Endodermal cell (in vitro differentiated cells): Measurements from ENCODE around the gene DNAH5. TPM values are rescaled to one million over a fixed set of nuclear protein-coding genes. Genes with fewer than 3 reads are reported as not detected.

Experiments
- DNase-seq: peaks from one replicate; pipeline ENCODE4 v3.0.0-alpha.2; 2017
- H3K27ac ChIP-seq: 2 replicates; pipeline ENCODE4 v1.5.1; 2013; ENCODE audit warnings: mild to moderate bottlenecking, low read depth, low read length, moderate library complexity
- H3K27me3 ChIP-seq: 2 replicates; pipeline ENCODE4 v1.6.1; 2013; ENCODE audit warnings: mild to moderate bottlenecking, low read length, moderate library complexity; ENCODE audit not compliant: insufficient read depth, control insufficient read depth, poor library complexity, severe bottlenecking
- H3K36me3 ChIP-seq: 2 replicates; pipeline ENCODE4 v1.7.0; 2013; ENCODE audit warnings: mild to moderate bottlenecking, low read length, moderate library complexity; ENCODE audit not compliant: control insufficient read depth, insufficient read depth
- H3K4me1 ChIP-seq: one replicate; pipeline ENCODE4 v1.7.0; 2013; ENCODE audit warnings: low read length; ENCODE audit not compliant: control insufficient read depth, insufficient read depth
- H3K4me3 ChIP-seq: 2 replicates; pipeline ENCODE4 v1.5.1; 2013; ENCODE audit warnings: mild to moderate bottlenecking, low read length, moderate library complexity
- H3K9ac ChIP-seq: 2 replicates; pipeline ENCODE4 v1.6.1; 2013; ENCODE audit warnings: mild to moderate bottlenecking, low read length, moderate library complexity; ENCODE audit not compliant: poor library complexity, severe bottlenecking; ENCODE audit errors: extremely low read depth
- H3K9me3 ChIP-seq: 2 replicates; pipeline ENCODE4 v1.6.1; 2013; ENCODE audit warnings: mild to moderate bottlenecking, low read length, moderate library complexity; ENCODE audit not compliant: control insufficient read depth
- H3K27ac Mint-ChIP-seq: 2 replicates; pipeline ENCODE4 v1.8.0; 2020; ENCODE audit warnings: mixed read lengths
- H3K27me3 Mint-ChIP-seq: 2 replicates; pipeline ENCODE4 v1.8.0; 2021; ENCODE audit warnings: mild to moderate bottlenecking, mixed read lengths; ENCODE audit not compliant: insufficient read depth
- H3K36me3 Mint-ChIP-seq: 2 replicates; pipeline ENCODE4 v1.8.0; 2020; ENCODE audit warnings: low read depth, mixed read lengths
- H3K4me1 Mint-ChIP-seq: 2 replicates; pipeline ENCODE4 v1.8.0; 2020; ENCODE audit warnings: mixed read lengths
- H3K4me3 Mint-ChIP-seq: 2 replicates; pipeline ENCODE4 v1.8.0; 2020; ENCODE audit warnings: mild to moderate bottlenecking, moderate library complexity, mixed read lengths
- H3K9me3 Mint-ChIP-seq: 2 replicates; pipeline ENCODE4 v1.8.0; 2020; ENCODE audit warnings: mild to moderate bottlenecking, mixed read lengths
- CTCF ChIP-seq: fragments of 200-600 bp; sonication (generic); conservative IDR thresholded peaks from 2 replicates; pipeline ENCODE4 v1.5.0; 2021; ENCODE audit warnings: antibody characterized with exemption, mild to moderate bottlenecking
- WGBS, 2 experiments: methylation state at CpG; one replicate each; pipeline versions ENCODE4 v1.1.5 to v1.1.7; 2013; ENCODE audit warnings: missing lambda C conversion rate in 2 of 2, mixed read lengths in 1 of 2; ENCODE audit not compliant: insufficient coverage in 1 of 2, insufficient read length in 1 of 2; 5-methylcytosine and 5-hydroxymethylcytosine counted together
- total RNA-seq, 2 donors: library from RNA; stranded (reverse); fragmentation: NEBNext Ultra II Directional in 1 of 2; extraction: Animal tissue kit (Norgen Biotek cat#: 25700) in 1 of 2; gene quantifications; 2 replicates in 1 of 2; 3 replicates in 1 of 2; pipeline ENCODE4 v1.2.1, GENCODE V29; 2021

Gene DNAH5
- total RNA-seq, 2 donors from 2014 or later: 0.84 to 1.8 TPM

DNA sequence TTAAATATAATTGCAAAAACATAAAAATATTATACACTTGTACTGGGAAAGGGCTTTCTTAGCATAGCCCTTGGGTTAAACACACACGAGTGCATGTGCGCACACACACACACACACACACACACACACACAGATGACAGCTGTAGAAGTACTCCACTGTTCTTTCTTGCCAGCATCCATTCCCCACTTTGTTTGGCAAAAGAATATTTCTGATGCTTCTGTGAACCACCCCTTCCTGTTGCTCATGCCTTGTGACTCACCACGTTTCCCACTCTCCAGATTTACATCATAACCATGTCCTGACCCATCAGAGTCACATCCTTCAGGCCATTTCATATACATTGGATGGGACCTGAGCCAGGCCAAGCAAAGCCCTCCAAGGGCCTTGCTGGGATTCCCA lies 280.1 kb downstream of the DNAH5 start:
- H3K9ac ChIP-seq: no peak overlapping the region
- H3K27ac ChIP-seq: no peak overlapping the region
- no peaks in the 10 kb centered on the region for H3K9me3 Mint-ChIP-seq
- TF ChIP-seq CTCF: no peak
- peaks cover 9% of the 10 kb centered on the region for H3K27me3 Mint-ChIP-seq
- no peaks in the 10 kb centered on the region for H3K27me3 ChIP-seq
- no peak overlapping the region for H3K27ac Mint-ChIP-seq
- no peak for DNase-seq
- no peak overlapping the region for H3K4me3 Mint-ChIP-seq
- no peaks in the 10 kb centered on the region for H3K36me3 Mint-ChIP-seq
- peaks cover 4% of the 10 kb centered on the region for H3K4me1 ChIP-seq
- H3K36me3 ChIP-seq: no peaks in the 10 kb centered on the region
- H3K4me3 ChIP-seq: no peak overlapping the region
- WGBS, 2 experiments: 38 to 56% methylated on average over 2 to 3 of the region's 3 CpGs
- no peaks in the 10 kb centered on the region for H3K9me3 ChIP-seq
- peaks cover 6% of the 10 kb centered on the region for H3K4me1 Mint-ChIP-seq

GRCh38 chr5:13662626-13663025 lies 281.9 kb downstream of the DNAH5 start:
- H3K4me3 Mint-ChIP-seq: no peak overlapping the region
- Histone ChIP-seq H3K9ac (no peak overlapping the region), H3K27me3 (no peaks in the 10 kb centered on the region), H3K4me3 (no peak overlapping the region), H3K4me1 (peaks cover 9% of the 10 kb centered on the region), H3K36me3 (no peaks in the 10 kb centered on the region), H3K27ac (no peak overlapping the region), H3K9me3 (no peaks in the 10 kb centered on the region)
- peaks cover 6% of the 10 kb centered on the region for H3K4me1 Mint-ChIP-seq
- no peaks in the 10 kb centered on the region for H3K9me3 Mint-ChIP-seq
- H3K27ac Mint-ChIP-seq: no peak overlapping the region
- H3K36me3 Mint-ChIP-seq: no peaks in the 10 kb centered on the region
- H3K27me3 Mint-ChIP-seq: peaks cover 6% of the 10 kb centered on the region
- DNase-seq: no peak
- TF ChIP-seq CTCF: no peak

- no peak for DNase-seq
- Histone ChIP-seq H3K9ac (no peak overlapping the region), H3K4me3 (no peak overlapping the region), H3K27me3 (no peaks in the 10 kb centered on the region), H3K9me3 (no peaks in the 10 kb centered on the region), H3K27ac (no peak overlapping the region), H3K4me1 (peaks cover 9% of the 10 kb centered on the region), H3K36me3 (no peaks in the 10 kb centered on the region)
- no peaks in the 10 kb centered on the region for H3K9me3 Mint-ChIP-seq
- no peak for TF ChIP-seq CTCF
- H3K4me3 Mint-ChIP-seq: no peak overlapping the region
- peaks cover 6% of the 10 kb centered on the region for H3K4me1 Mint-ChIP-seq
- WGBS, 2 experiments: 71 to 78% methylated on average over 1 of the region's 1 CpG
- H3K36me3 Mint-ChIP-seq: no peaks in the 10 kb centered on the region
- no peak overlapping the region for H3K27ac Mint-ChIP-seq
- peaks cover 6% of the 10 kb centered on the region for H3K27me3 Mint-ChIP-seq
Observed at GRCh38 chr5:13661272-13661671, 283.2 kb downstream of the DNAH5 start.
